SIG-M5 treated with dmso at 0.1 percent for 504 hours (cell line): ENCODE data around the gene CEP250.
"Not testable (repeated sequence)": the region's sequence is repeated elsewhere in the genome, so short reads cannot be mapped to it uniquely, and the experiment has no call there.

Experiments
- DNase-seq: peaks from one replicate; lab custom pipeline; 2025; ENCODE audit not compliant: unreplicated experiment; lab: John Stamatoyannopoulos, UW

CEP250 gene

DNA sequence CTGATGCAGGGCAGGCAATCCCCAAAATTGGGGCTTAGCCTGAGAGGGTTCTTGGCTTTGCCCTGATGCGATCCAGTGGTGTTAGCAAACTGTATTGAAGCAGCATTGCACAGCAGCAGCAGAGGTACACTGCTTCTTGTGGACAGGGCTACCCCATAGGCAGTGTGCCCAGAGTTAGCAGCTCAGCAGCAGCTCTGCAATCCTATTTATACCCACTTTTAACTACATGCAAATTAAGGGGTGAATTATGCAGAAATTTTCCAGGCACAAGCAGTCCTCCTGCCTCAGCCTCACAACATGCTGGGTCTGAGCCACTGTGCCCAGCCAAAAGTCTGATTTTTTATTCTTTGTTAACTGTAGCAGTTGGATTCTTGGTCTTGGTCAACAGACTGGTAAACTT, 70.2 kb downstream of the CEP250 start:
- no peak for DNase-seq

GRCh38 chr20:35527122-35527769, 71.8 kb downstream of the CEP250 start:
- DNase-seq: no peak

GRCh38 chr20:35529552-35529951, 74.2 kb downstream of the CEP250 start, which contains the start of gene C20orf173:
Gene C20orf173 (minus strand): TSS chr20:35529652. CDS start chr20:35529373, 279 bp downstream.
- DNase-seq: no peak

DNA sequence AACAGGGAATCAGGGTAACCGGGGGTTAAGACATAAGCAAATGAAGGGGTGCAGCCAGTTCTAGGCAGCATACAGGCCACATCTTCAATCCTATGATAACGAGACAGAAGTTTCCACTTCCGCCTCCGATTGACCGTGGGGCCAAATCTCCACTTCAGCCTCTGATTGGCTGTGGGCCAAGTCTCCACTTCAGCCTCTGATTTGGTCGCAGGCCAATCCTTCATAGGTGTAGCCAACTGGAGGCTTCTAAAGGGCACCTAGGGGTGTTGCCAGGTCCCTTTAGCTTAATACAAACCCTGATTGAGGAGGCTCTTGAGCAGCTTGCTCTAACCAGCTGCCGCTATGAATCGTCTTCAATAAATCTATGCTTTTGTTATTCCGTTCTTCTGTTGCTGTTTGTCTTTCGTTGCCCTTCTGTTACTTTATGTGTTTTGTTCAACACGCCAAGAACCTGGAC, 84.4 kb downstream of the CEP250 start:
- no peak for DNase-seq

- no peak for DNase-seq
Measured at GRCh38 chr20:35541118-35541782, 85.9 kb downstream of the CEP250 start.

GRCh38 chr20:35541783-35542662, 86.6 kb downstream of the CEP250 start, which contains the start of gene ERGIC3:
Gene ERGIC3 (plus strand): TSS chr20:35542078. CDS start chr20:35542098, 20 bp downstream.
- peak; percentile 96 for DNase-seq

DNA sequence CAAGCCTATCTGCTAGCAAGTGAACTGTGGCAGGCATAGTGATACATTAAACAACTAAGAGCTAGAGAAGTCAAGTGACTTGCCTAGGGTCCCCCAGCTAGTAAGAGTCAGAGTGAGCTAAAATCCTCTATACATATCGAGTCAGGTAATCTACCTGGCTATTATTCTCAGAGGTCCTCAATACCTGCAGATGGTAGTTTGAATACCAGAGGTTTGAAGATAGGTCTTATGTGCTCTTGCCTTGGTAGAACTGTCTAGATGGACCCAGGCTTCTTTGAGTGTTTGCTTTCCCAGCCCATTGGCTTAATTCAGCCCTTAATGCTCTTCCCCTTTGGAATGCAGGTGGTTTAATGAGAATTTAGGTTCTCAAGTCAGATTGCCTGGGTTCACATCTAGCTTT, 87.6 kb downstream of the CEP250 start:
- DNase-seq: no peak

- DNase-seq: no peak
Measured at GRCh38 chr20:35544436-35544835, 89.0 kb downstream of the CEP250 start.

- not testable (repeated sequence) for DNase-seq
Measured at GRCh38 chr20:35544941-35545340, 89.5 kb downstream of the CEP250 start.

DNA sequence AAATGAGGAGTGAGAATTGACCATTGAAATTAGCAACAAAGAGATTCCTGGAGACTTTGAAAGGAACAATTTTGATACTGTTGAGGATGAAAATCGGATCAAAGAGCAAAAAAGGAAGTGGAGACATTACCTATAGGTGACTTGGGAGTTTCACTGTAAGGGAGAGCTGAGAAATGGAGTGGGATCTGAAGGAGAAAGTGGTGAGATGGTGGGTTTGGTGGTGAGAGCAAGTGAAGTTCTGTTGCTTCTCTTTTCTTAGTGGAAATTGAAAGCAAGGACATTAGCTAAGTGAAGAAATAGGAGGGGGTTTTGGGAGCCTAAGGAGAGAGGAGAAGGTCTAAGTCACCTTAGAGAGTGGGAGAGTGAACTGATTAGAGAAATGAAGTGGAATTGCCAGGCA, 90.7 kb downstream of the CEP250 start:
- DNase-seq: no peak

DNA sequence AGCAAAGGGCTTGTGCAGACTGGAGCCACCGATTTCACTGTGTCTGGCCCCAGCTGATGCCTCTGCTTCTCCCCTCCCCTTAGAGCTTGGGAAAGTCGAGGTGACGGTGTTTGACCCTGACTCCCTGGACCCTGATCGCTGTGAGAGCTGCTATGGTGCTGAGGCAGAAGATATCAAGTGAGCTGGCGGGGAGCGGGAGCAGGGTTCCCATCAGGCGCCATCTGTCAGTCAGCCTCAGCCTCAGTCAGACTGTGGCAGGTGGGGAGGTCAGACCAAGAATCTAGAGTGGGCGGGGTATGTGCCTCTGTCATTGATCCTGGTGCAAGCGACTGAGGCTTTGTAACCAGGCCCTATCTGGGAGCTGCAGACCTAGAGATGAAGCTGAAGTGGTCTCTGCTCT, 91.9 kb downstream of the CEP250 start:
- DNase-seq: no peak

DNA sequence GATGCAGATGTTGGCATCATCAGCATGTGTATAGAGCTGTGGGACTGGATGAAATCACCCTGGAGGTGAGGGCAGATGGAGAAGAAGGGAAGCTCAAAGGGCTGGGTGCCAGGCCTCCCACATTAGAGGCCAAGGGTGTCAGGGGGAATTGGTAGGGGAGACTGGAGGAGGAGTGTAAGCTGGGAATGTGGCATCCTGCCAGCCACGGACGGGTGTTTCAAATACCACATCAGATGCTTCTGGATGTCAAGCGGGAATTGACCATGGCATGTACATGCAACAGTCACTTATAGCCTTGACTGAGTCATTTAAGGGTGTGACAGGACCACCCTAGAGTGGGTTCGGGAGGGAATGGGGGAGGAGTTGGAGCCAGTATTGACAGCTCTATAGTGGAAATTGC, 96.1 kb downstream of the CEP250 start:
- no peak for DNase-seq

DNA sequence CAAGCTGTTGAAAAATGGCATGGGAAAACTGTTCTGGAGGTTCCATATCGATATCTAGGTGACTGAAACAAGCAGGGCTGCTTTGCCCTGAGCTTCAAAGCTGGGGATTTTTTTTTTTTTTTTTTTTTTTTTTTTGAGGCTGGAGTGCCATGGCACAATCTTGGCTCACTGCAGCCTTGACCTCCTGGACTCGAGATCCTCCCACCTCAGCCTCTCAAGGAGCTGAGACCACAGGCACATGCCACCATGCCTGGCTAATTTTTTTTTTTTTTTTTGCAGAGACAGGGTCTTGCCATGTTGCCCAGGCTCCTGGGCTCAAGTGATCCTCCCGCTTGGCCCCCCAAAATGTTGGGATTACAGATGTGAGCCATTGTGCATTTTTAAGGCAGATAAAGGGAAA, 97.5 kb downstream of the CEP250 start:
- no peak for DNase-seq

GRCh38 chr20:35555461-35555860, 100.1 kb downstream of the CEP250 start:
- not testable (repeated sequence) for DNase-seq

DNA sequence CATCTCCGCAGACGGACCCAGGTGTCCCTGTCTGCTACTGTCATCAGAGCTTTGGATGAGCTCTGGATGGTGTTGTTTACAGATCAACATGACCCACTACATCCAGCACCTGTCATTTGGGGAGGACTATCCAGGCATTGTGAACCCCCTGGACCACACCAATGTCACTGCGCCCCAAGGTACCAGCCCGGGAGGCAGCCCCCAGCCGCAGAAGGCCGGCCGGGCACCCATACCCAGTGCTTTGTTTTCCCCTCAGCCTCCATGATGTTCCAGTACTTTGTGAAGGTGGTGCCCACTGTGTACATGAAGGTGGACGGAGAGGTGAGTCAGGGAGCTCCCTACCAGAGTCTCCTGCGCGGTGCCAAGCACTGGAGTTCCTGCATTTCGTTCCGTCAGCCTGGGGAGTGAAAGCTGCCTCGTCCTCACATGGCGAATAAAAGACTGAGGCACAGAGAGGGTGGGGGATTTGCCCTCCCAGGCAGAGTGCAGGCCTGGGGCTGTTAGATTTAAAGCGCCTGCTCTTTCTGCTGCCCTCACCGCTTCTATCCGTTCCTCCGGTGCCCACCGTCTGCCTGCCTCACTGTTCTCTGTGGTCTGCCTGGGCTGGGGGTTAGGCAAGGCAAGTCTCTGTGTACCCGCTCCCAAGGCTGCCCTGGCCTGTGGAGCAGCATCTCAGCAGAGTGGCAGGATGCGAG, 100.7 kb downstream of the CEP250 start:
- DNase-seq: no peak

- no peak for DNase-seq
Measured at GRCh38 chr20:35556871-35557270, 101.5 kb downstream of the CEP250 start.

DNA sequence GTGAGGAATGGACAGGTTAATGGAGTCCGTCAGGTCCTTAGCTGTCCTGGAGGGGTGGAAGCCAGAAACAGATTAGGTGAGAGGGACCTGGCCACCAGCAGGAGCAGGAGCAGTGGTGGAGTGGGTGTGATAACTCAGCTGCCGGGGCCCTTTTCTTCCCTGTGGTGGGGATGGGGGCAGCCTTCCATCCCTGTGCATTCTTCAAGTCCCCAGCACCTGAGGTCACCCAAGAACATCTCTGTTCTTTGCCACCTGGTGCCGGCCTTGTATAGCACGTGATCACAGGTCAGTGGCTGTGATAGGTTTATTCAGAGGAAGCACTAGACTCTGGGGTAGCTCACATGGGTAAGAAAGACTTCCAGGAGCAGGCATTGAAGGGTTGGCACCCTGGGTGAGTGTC, 103.1 kb downstream of the CEP250 start:
- DNase-seq: no peak

DNA sequence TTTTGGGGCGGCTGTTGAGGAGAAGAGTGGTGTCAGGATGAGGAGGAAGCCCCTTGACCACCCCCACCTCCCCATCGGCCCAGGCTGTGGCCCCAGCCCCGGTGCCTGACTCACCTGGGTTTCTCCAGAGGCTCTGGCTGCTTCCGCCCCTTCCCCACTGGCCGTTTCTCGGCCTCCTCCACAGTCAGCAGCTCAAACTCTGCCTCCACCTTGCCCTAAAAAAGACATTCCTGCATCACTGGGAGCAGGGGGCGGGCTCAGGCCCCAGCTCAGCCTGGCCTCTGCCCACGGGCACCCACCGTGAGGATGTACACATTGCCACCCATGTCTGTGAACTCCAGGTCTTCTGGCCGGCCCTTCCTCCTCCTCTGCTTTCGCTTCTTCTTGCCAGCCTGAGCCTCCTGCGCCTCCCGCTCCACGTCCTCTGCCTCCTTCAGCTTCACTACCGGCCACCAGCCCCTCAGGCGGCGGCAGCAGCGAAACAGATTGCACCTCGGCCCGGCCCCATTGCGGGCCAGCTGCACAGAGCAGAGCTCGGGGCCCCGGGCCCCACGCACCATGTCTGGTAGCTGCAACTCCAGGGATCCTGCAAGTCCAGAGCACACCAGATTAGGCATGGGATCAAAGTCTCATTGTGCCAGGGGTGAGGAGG, 103.8 kb downstream of the CEP250 start:
- no peak for DNase-seq

- DNase-seq: no peak
Measured at GRCh38 chr20:35560105-35560511, 104.7 kb downstream of the CEP250 start.

DNA sequence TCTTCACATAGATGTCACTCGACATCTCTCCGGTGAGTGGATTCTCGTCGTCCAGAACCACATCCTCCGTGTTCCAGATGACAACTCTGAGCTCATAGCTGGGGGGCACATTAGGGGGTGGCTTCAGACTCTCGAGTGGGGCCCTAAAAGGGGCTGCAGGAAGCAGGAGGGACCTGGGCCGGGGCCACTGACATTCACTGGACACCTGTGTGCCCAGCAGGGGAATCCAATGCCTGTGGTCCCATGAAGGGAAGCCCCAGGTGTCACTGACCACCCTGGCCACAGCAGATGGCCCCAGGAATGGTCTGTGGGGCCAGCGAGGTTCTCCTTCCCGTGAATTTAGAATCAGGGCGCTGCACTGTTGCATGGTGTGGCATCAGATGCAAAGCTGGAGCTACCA, 105.1 kb downstream of the CEP250 start:
- DNase-seq: no peak
